ENCODE measurements around the gene CD209.
"Not testable (repeated sequence)": the region's sequence is repeated elsewhere in the genome, so short reads cannot be mapped to it uniquely, and the experiment has no call there.

Gene CD209, protein sequence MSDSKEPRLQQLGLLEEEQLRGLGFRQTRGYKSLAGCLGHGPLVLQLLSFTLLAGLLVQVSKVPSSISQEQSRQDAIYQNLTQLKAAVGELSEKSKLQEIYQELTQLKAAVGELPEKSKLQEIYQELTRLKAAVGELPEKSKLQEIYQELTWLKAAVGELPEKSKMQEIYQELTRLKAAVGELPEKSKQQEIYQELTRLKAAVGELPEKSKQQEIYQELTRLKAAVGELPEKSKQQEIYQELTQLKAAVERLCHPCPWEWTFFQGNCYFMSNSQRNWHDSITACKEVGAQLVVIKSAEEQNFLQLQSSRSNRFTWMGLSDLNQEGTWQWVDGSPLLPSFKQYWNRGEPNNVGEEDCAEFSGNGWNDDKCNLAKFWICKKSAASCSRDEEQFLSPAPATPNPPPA

DNA sequence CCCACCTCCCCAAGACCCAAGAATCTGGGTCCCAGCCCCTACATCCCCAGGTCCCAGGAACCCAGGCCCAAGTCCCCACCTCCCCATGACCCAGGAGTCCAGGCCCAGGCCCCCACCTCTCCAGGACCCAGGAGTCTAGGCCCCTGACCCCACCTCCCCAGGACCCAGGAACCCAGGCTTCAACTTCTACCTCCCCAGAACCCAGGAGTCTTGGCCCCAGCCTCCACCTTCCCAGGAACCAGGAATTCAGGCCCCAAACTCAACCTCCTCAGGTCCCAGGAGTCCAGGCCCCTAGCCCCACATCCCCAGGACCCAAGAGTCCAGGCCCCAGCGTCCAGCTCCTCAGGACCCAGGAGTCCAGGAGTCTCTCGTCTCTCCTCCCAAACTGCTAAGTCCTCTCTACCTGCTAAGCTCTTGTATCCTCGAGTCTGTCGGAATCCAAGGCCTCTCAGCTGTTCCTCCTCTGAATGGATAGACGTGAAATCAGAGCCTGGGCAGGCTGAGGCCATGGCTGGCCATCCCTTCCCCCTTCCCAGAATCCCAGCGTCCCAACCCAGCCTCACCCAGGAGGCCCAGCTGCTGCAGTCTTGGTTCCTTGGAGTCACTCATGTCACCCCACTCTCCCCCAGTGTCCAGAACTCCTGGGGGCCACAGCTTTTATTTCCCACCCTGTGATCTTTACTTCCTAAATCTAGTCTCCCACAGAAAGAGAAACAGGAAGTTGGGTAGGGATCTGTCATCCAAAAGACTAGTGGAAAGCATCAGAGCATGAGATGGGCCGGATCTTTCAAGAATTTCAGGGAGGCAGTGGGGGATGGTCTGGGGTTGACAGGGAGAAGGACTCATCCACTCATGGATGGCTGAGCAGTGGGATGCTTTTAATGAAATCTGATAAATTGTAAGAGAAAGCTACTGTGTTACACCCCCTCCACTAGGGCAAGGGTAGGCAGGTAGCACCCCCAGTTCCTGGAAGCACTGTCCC, at the start of gene CD209:
CD209 (minus strand) TSS at position 632 of the 982 bp plus-strand sequence; CDS start at position 609, 23 bp downstream.
- no peak for DNase-seq (ENCODE audit: low spot score)

DNA sequence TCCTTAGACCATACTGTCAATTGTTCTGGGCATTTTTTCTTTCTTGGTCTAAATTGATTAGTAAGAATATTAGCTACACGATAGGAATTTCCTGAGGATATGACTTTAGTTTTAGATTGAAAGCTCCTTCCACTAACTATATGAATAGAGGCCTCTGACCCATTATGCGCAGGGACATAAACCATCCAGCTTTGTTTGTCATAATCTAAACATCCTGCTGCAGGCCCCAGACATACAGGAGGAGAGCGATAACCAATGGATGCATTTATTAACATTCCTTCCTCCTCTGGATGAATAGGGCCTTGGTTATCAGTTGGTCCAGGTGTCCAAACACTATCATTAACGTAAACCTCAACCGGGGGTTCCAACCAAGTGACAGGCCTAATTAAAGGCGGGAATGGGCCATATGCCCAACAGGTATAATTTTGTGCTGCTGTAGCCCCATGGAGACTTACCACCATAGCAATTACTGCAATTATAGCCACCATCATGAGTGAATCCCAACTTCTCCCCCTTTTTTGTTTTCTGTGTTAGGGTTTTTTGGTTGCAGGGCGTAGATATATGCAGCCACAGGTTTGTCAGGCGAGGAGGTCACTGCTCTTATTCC, 48.3 kb upstream of the CD209 start:
- no peak for DNase-seq (ENCODE audit: low spot score)

DNA sequence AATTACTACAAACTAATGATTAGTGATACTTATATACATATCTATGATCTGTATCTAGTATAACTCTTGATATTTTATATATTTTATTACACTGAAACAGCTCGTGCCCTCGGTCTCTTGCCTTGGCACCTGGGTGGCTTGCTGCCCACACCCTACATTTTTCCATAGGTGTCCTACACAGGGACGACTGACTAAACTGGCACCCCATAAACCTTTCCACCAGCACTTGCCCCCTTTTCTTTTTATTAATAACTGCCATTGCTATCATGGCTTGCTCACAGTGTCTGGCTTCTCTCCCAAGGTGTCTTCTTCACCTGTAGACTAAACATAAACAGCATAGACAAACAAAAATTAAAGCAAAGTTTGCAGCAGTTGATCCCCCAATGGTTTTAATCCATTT, 46.2 kb upstream of the CD209 start:
- DNase-seq (ENCODE audit: low spot score): no peak

DNA sequence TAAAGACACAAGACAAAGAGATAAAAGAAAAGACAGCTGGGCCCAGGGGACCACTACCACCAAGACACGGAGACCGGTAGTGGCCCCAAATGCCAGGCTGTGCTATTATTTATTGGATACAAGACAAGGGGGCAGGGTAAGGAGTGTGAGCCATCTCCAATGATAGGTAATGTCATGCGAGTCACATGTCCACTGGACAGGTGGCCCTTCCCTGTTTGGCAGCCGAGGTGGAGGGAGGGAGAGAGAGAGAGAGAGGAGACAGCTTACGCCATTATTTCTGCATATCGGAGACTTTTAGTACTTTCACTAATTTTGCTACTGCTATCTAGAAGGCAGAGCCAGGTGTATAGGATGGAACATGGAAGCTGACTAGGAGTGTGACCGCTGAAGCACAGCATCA, 45.4 kb upstream of the CD209 start:
- DNase-seq (ENCODE audit: low spot score): not testable (repeated sequence)

DNA sequence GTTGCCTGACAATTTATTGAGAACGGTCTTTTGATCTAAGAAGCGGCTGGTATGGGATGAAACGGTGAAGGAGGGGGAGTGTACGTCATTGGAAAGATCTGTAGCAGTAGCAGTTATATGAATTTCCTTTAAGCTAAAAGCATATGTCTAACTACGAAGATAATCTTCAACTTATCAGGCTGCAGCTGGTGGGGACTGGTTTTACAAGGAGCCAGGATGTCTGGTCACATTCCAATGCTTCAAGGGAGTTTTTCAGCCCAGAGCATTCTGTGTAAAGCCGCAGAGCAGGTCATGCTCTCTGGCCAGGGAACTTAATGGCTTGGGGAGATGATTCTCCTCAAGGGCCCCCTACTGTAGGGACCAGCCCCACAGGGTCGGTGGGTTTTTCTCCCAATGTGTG, 44.9 kb upstream of the CD209 start:
- DNase-seq (ENCODE audit: low spot score): no peak

DNA sequence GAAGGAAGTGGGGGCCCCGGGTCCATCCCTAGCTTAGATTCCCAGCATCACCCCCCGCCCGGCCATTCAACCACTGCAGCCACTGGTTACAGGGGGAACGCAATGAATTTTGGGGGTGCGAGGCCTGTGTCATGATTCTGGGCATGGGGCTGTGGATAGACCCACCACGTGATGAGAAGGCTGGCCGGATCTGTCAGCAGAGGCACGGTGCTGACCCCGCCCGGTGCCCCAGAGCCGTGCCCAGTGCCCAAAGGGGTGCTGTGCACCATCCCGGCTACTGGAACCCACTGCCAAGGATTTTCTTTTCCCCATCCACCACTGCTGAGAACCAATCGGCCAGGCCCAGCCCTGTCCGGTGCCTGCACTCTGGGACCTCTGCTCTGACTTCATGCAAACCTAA, 43.1 kb upstream of the CD209 start:
- DNase-seq (ENCODE audit: low spot score): no peak

DNA sequence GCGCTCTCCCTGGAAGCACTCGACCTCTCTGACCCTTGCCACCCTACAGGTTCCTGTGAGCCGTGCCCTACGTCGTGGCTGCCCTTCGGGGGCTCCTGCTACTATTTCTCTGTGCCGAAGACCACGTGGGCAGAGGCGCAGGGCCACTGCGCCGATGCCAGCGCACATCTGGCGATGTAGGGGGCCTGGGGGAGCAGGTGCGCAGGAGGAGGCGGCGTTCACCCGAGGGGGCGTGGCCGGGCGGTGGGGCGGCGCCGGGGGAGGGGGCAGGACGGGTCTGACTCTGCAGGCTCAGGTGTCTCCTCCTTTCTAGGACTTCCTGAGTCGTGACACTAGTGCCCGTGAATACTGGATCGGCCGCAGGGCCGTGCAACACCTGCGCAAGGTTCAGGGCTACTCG, 42.1 kb upstream of the CD209 start:
- DNase-seq (ENCODE audit: low spot score): no peak

DNA sequence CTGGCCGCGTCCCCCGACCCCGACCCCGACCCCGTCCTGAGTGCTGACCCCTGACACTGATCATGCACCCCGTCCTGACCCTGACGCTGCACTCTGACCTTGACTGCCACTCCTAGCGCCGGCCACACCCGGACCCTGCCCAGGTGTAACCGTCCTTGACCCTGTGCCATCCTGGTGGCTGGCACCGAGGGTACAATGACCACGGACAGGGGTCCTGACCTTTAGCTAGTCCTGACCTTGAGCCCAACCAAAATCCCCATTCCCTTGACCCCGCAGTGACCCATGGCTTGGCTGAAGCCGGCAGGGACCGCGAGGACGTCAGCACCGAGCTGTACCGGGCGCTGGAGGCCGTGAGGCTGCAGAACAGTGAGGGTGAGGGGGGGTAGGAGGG, 41.6 kb upstream of the CD209 start:
- DNase-seq (ENCODE audit: low spot score): no peak

DNA sequence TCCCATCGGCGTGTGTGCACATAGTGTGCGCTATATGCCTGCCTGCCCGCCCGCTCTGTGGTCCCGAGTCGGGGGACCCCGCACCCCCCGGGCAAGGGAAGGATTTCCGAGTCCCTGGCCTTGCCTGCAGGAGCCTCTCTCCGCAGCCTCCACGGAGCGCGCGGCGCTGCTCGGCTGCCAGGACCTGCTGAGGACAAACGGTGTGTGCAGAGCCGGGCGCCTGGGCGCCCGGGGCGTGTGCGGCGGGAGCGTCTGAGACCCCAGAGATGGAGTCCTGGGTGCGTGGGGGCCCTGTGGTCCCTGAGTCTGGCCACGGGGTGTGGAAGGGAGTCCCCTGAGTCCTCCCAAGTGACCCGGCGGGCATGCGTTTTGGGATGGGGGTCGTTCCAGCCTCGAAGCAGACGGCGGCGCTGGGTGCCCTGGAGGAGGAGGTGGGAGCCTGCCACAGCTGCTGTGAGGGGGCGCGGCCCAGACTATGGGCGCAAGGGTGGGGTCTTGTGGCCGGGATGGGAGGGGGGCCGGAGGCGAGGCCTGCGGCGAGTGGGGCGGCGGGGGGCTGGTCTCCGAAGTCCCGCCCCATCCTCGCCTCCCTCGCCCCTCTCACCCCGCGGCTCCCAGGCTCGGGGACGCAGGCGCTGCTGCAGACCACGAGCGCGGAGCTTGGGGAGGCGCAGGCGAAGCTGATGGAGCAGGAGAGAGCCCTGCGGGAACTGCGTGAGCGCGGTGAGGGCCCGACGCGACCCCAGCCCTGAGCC, 41.0 kb upstream of the CD209 start:
- no peak for DNase-seq (ENCODE audit: low spot score)

DNA sequence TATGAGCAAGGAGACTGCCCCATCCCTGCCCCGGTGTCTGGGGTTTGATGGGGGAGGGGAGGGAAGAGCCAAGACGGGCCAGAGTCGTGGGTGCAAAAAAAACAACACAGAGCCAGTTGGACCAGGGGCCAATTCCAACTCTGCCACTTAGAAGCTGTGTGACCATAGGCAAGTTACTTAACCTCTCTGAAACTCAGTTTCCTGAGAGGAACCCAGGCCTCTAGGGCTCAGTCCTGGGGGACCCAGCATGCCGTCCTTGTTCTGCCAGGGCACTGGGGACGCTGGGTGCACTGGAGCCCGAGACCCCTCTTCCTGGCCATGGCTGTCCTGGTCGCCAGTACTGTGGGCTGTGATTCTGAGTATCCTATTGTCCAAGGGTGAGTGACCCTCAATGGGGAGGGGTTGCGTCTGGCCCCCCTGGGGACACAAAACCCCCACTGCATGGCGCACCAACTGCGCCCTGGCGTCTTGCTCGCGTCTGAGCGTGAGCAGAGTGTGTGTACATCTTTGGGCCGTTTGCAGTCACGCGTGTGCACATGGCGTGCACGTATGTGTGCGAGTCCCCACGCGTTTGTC, 40.4 kb upstream of the CD209 start:
- DNase-seq (ENCODE audit: low spot score): no peak

DNA sequence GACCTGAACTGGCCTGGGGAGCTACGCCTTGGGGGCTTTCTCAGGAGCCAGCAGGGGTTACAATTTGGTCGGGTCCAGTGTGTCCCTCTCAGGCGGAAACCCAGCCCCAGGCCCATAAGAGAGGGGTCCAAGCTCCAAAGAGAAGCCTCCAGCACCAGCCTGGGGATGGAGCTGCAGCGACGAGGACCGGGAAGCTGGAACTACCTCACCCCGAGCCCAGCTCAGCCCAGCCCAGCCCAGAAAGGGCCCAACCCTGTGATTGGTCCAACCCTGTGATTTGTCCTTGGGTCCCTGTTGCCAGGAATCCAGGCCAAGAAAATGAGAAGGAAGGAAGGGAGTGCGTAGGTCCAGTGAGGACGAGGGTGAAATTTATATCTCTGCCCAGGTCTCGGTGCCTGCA, 39.8 kb upstream of the CD209 start:
- DNase-seq (ENCODE audit: low spot score): no peak

DNA sequence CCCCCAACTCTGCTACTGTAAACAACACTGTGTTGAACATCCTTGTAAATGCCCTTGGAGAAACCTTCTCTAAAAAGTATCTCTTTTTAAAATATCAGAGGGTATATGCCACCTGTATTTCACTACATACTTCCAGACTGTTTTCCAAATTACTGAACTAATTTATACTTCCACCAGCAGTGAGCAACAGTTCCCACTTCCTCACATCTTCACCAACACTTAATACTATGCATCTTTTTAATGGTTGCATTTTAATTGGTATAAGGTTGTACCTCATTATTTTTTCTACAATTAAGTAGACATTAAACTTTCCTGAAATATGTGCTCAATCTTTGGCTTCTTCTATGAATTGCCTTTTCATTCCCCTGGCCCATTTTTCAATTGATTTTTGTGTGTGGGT, 37.5 kb upstream of the CD209 start:
- DNase-seq (ENCODE audit: low spot score): no peak

DNA sequence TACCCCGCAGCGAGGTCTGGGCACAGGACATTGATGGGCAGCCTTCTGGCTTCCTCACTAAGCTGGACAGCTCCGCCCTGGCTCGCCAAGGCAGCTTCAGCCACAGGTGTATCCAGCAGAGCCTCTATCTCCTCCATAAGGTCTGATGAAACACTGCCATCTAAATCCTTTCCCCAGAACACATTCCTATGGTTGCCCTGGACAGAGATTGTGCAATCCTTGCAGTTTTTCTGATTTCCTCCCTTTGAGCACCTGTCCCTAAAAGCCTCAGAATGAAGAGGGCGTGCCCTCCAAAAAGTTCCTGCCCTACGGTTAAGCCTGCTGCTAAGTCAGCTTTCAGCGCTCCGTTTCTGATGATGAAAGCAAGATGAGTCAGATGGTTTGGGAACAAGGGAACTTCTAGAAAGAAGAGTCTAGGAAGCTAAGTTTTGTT, 36.7 kb upstream of the CD209 start:
- no peak for DNase-seq (ENCODE audit: low spot score)

DNA sequence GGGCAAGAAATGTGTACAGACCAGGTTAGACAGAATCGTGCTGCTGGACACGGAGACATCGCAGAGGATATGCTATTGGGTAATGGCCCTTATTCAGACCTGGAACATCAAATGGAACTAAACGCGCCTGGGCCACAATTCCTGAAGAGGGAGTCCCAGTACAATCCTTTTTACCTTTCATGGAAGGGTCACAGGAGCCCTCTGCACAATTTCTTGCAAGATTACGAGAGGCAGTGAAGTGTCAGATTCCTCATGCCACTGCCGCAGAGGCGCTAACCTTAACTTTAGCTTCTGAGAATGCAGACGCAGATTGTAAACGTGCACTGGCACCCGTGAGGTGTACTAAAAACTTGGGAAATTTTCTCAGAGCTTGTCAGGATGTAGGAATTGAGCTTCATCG, 33.8 kb upstream of the CD209 start:
- no peak for DNase-seq (ENCODE audit: low spot score)

DNA sequence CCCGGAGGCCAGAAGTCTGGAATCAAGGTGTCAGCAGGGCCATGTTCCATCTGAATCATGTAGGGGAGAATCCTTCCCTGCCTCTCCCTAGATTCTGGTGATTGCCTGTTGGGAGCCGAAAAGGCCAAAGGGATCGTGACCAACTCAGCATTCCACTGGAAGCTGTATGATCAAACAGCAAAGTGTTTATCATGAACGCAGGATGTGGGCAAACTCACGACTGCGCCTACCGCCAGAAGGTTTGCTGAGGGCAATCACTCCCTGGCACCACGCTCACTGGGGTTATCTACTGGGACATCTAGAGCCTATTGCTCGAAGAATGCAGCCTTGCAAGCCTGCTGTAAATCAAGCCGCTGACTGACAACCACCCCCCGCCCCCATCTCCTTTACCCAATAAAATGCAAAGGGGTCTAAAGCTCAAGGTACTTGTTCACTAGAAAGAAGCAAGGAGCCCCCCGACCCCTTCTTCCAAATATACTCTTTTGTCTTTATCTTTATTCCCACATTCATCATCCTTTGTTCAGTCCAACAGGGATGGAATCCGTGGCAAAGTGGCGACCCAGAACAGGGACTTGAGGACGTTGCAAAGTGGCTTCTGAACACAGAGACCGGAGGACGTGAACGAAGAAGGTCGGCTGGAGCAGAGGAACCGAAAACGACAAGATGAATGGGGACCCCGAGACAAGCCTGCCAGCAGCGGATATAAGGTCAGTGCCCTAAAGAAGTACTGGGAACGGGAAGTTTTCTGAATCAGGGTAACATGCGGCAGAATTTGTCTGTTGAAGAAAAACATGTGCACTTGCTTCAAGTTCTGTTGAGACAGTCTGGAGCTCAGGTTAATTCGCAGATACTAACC, 32.5 kb upstream of the CD209 start:
- DNase-seq (ENCODE audit: low spot score): no peak

DNA sequence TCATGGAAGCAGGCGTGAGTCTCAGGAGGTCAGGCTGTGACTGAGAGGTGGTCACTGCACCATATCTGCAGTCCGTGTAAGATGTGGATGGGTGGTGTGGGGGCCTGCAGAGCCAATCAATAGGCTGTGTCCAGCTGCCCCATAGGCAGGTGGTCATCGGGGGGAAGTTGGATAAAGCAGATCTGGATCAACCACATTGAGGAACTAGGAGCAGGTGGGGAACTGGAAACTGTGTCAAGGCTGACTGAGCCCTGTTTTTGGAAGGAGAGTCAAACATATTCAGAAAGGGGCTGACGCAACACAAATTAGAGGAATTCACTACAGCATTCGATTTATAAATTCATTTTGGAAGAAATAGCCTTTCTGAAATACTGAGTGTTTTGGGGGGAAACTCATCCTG, 30.7 kb upstream of the CD209 start:
- no peak for DNase-seq (ENCODE audit: low spot score)

DNA sequence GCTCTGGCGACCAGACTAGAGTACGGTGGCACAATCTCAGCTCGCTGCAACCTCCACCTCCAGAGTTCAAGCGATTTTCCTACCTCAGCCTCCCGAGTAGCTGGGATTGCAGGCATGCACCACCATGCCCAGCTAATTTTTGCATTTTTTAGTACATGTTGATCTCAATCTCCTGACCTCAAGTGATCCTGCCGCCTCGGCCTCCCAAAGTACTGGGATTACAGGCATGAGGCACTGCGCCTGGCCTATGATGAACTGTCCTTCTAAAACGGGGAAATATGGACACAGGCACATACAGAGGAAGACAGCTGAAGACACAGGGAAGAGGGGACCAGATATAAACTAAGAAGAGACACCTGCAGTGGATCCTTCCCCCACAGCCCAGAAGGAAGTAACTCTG, 28.4 kb upstream of the CD209 start:
- no peak for DNase-seq (ENCODE audit: low spot score)

DNA sequence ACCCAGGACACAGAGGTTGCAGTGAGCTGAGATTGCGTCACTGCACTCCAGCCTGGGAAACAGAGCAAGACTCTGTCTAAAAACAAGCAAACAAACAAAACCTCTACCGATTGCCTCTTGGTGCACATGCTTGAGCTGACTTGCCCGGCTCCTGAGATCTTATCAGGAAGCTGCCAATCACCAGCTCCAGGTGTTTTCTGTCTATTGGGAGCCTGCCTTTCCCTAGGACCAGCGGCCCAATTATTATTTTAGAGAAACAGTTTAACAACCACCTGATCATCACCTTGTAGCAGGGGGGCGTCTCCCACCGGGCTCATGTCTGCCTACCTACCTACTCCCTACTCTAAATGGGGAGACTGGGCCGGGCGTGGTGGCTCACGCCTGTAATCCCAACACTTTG, 26.5 kb upstream of the CD209 start:
- DNase-seq (ENCODE audit: low spot score): no peak

DNA sequence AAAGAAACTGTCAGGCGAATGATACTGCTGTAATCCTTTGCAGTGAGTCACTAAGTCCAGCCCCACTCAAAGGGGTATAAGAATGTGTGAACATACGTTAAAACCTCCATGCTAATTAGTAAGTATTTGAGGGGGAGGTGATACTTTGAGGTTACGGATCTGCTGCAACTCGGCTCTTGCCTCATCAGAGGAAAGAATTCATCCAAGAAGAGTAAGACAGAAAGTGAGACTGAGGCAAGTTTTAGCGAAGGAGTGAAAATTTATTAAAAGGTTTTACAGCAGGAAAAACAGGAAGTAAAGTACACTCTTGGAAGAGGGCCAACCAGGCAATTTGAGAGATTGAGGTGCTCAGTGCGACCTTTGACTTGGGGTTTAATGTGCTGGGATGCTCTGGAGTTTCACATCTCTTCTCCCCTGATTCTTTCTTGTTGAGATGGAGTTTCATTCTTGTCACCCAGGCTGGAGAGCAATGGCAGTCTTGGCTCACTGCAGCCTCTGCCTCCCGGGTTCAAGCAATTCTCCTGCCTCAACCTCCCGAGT, 25.5 kb upstream of the CD209 start:
- DNase-seq (ENCODE audit: low spot score): no peak

DNA sequence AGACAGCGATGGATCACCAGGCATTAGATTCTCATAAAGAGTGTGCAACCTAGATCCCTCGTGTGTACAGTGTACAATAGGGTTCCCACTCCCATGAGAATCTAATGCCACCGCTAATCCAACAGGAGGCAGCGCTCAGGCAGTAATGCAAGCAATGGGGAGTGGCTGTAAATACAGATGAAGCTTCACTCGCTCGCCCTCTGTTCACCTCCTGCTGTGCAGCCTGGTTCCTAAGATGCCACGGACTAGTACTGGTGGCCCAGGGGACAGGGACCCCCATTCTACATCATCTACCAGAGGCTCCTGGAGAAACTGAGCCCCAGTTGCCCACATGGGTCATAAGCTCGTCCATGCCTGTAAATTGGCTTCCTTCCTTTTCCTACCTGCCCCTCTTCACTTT, 23.7 kb upstream of the CD209 start:
- DNase-seq (ENCODE audit: low spot score): no peak
